Activated T-helper 1 cell treated with anti-CD3 and anti-CD28 coated beads, Interleukin-12 subunit alpha, Interleukin-12 subunit beta, Interleukin-2, Interleukin-4 antibody, amounts not matched to agents 30 ng/mL and 10 ng/mL and 1 ng/mL, durations not matched to agents 14 hours and 24 hours and 36 hours (primary cell): Measurements from ENCODE around the gene ERP27. TPM values are rescaled to one million over a fixed set of nuclear protein-coding genes. Genes with fewer than 3 reads are reported as not detected.

Experiments
- DNase-seq: peaks from one replicate; pipeline ENCODE4 v3.0.0; 2021; ENCODE audit warnings: low spot score
- H3K27ac Mint-ChIP-seq: one replicate; pipeline ENCODE4 v1.8.0; 2021; ENCODE audit warnings: mild to moderate bottlenecking, mixed read lengths
- H3K27me3 Mint-ChIP-seq: one replicate; pipeline ENCODE4 v1.8.0; 2022; ENCODE audit warnings: mild to moderate bottlenecking, moderate library complexity, mixed read lengths; ENCODE audit not compliant: insufficient read depth
- H3K36me3 Mint-ChIP-seq: one replicate; pipeline ENCODE4 v1.8.0; 2021; ENCODE audit warnings: low read depth, mixed read lengths
- H3K4me1 Mint-ChIP-seq: one replicate; pipeline ENCODE4 v1.8.0; 2021; ENCODE audit warnings: low read depth, mixed read lengths
- H3K4me3 Mint-ChIP-seq: one replicate; pipeline ENCODE4 v1.8.0; 2021; ENCODE audit warnings: mild to moderate bottlenecking, moderate library complexity, mixed read lengths
- H3K9me3 Mint-ChIP-seq: one replicate; pipeline ENCODE4 v1.8.0; 2021; ENCODE audit warnings: mixed read lengths
- intact Hi-C: fragments of 100-400 bp; cut with micrococcal nuclease; formaldehyde crosslinking; loops from one replicate; pipeline ENCODE4 v1.15.1; 2024
- total RNA-seq: library from RNA; stranded (reverse); gene quantifications from 2 replicates; pipeline ENCODE4 v1.2.3, GENCODE V29; 2022

The ERP27 gene
- total RNA-seq, 1 donor from 2014 or later: 2.2 TPM

DNA sequence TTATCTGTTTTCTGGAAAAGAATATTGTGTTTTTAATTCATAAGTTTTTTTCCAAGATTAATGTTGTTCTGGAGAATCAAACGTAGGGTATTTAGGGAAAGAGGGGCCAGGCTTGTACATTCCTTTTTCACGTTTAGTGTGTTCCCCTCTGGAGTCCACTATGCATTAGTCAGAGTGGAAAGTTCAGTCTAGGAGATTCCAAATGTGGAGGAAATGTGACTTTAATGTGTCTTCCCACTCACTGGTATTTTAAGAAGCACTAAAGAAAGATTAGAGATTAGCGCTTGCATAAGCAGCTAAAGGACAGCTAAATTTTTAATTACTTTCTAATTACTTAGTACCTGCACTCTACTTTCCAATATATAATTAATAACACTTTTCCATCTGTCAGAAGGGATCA is 30.1 kb upstream of the ERP27 start:
- peaks cover 2% of the 10 kb centered on the region for H3K36me3 Mint-ChIP-seq
- intact Hi-C loops: loop anchor here (10.0 kb wide), 1 partner anchor 816 kb away; the partner anchor contains the start of gene EPS8
- no peaks in the 10 kb centered on the region for H3K27me3 Mint-ChIP-seq
- peaks cover 29% of the 10 kb centered on the region for H3K4me1 Mint-ChIP-seq
- DNase-seq: no peak
- no peaks in the 10 kb centered on the region for H3K9me3 Mint-ChIP-seq
- no peak overlapping the region for H3K27ac Mint-ChIP-seq
- no peak overlapping the region for H3K4me3 Mint-ChIP-seq

DNA sequence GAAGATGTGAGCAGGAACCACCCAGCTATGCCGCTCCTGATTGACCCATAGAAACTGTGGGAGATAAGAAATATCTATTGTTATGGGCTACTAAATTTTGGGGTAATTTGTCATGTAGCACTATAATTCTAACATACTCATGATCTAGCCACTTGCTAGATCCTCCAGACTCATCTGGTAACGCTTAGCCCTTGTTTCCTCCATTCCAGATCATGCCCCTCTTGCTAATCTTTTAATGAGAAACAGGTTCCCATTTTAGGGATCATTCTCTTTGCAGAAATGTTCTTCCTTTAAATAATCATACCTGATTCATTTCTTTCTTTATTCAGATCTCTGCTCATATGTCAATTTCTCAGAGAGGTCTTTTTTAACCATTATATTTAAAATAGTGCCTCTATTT is 26.9 kb upstream of the ERP27 start:
- intact Hi-C loops: loop anchor here (10.0 kb wide), 1 partner anchor 820 kb away; the partner anchor contains the start of gene EPS8
- H3K4me1 Mint-ChIP-seq: peaks cover 31% of the 10 kb centered on the region
- H3K4me3 Mint-ChIP-seq: no peak overlapping the region
- H3K9me3 Mint-ChIP-seq: no peaks in the 10 kb centered on the region
- no peak overlapping the region for H3K27ac Mint-ChIP-seq
- H3K36me3 Mint-ChIP-seq: peaks cover 3% of the 10 kb centered on the region
- DNase-seq: no peak
- no peaks in the 10 kb centered on the region for H3K27me3 Mint-ChIP-seq

- H3K27ac Mint-ChIP-seq: no peak overlapping the region
- H3K4me1 Mint-ChIP-seq: peaks cover 32% of the 10 kb centered on the region
- H3K36me3 Mint-ChIP-seq: peaks cover 6% of the 10 kb centered on the region
- intact Hi-C loops: loop anchor here (5.0 to 10.0 kb wide), 5 partner anchors 572 to 918 kb away; partner anchors contain the start of genes EPS8 and STRAP
- H3K27me3 Mint-ChIP-seq: no peaks in the 10 kb centered on the region
- no peaks in the 10 kb centered on the region for H3K9me3 Mint-ChIP-seq
- no peak for DNase-seq
- H3K4me3 Mint-ChIP-seq: no peak overlapping the region
These were observed 26.1 kb upstream of the ERP27 start for GRCh38 chr12:14964406-14964805.

GRCh38 chr12:14963520-14963919 is 25.2 kb upstream of the ERP27 start:
- H3K27me3 Mint-ChIP-seq: no peaks in the 10 kb centered on the region
- peaks cover 11% of the 10 kb centered on the region for H3K36me3 Mint-ChIP-seq
- H3K9me3 Mint-ChIP-seq: no peaks in the 10 kb centered on the region
- H3K27ac Mint-ChIP-seq: peak overlapping the region; percentile 80
- DNase-seq: no peak
- intact Hi-C loops: loop anchor here (2.0 to 10.0 kb wide), 6 partner anchors 15 to 919 kb away; partner anchors contain the start of genes EPS8 and STRAP
- peaks cover 41% of the 10 kb centered on the region for H3K4me1 Mint-ChIP-seq
- H3K4me3 Mint-ChIP-seq: peak overlapping the region; percentile 6

GRCh38 chr12:14962797-14963196 is 24.5 kb upstream of the ERP27 start:
- intact Hi-C loops: loop anchor here (2.0 to 10.0 kb wide), 6 partner anchors 16 to 920 kb away; partner anchors contain the start of genes EPS8 and STRAP
- H3K4me3 Mint-ChIP-seq: peak overlapping the region; percentile 97
- peak overlapping the region; percentile 97 for H3K27ac Mint-ChIP-seq
- no peaks in the 10 kb centered on the region for H3K9me3 Mint-ChIP-seq
- H3K4me1 Mint-ChIP-seq: peaks cover 48% of the 10 kb centered on the region
- H3K27me3 Mint-ChIP-seq: no peaks in the 10 kb centered on the region
- DNase-seq: no peak
- H3K36me3 Mint-ChIP-seq: peaks cover 18% of the 10 kb centered on the region

GRCh38 chr12:14962153-14962539 is 23.8 kb upstream of the ERP27 start:
- H3K4me3 Mint-ChIP-seq: peak overlapping the region; percentile 97
- H3K36me3 Mint-ChIP-seq: peaks cover 21% of the 10 kb centered on the region
- intact Hi-C loops: loop anchor here (2.0 to 10.0 kb wide), 6 partner anchors 17 to 920 kb away; partner anchors contain the start of genes EPS8 and STRAP
- no peaks in the 10 kb centered on the region for H3K27me3 Mint-ChIP-seq
- H3K27ac Mint-ChIP-seq: peak overlapping the region; percentile 97
- H3K4me1 Mint-ChIP-seq: peaks cover 55% of the 10 kb centered on the region
- DNase-seq: no peak
- no peaks in the 10 kb centered on the region for H3K9me3 Mint-ChIP-seq

GRCh38 chr12:14961466-14962152 is 23.3 kb upstream of the ERP27 start, which contains the start of gene ARHGDIB:
ARHGDIB (minus strand) TSS chr12:14961601; CDS start chr12:14950712, 10,889 bp downstream.
- peak; percentile 74 for DNase-seq
- peaks cover 60% of the 10 kb centered on the region for H3K4me1 Mint-ChIP-seq
- intact Hi-C loops: loop anchor here (1.0 to 10.0 kb wide), 13 partner anchors 9 to 921 kb away; partner anchors contain the start of genes C12orf60, EPS8, STRAP and WBP11
- H3K36me3 Mint-ChIP-seq: peaks cover 21% of the 10 kb centered on the region
- H3K27me3 Mint-ChIP-seq: no peaks in the 10 kb centered on the region
- H3K27ac Mint-ChIP-seq: peak within 1 kb of the TSS; percentile 97
- H3K4me3 Mint-ChIP-seq: peak within 1 kb of the TSS; percentile 97
- H3K9me3 Mint-ChIP-seq: no peaks in the 10 kb centered on the region

- Mint-ChIP-seq H3K4me3 (peak overlapping the region; percentile 97), H3K9me3 (no peaks in the 10 kb centered on the region), H3K27me3 (no peaks in the 10 kb centered on the region), H3K27ac (peak overlapping the region; percentile 97), H3K4me1 (peaks cover 68% of the 10 kb centered on the region), H3K36me3 (peaks cover 21% of the 10 kb centered on the region)
- intact Hi-C loops: loop anchor here (1.0 to 10.0 kb wide), 12 partner anchors 9 to 921 kb away; partner anchors contain the start of genes C12orf60, EPS8, STRAP and WBP11
- DNase-seq: peak; percentile 34
These were observed 22.5 kb upstream of the ERP27 start for GRCh38 chr12:14960548-14961465.

DNA sequence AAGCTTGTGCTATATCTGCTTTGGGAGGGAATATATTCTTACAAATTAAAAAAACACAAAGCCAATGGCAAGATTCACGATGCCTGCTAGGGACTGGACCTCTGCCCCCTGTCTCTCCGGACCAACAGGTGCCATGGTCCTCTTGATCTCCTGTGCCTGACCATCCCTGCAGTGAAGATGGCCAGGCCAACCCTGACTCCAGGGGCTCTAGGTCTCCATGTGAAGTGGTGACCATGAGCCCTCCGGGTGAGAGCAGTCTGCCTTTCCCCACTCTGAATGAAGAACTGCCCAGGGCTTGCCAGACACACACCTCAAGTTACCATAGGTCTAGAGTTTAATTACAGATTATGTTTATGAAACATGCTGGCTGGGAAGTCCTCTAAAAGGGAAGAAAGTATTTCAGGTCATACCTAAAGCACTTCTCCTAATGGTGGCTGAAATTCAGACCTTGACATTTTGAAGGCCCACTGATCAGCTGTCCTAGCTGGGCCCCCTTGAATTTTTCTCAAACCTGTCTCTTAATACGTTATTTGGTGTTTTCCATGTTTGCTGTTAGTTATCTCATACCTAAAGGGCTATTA is 21.7 kb upstream of the ERP27 start:
- no peak for DNase-seq
- H3K27me3 Mint-ChIP-seq: no peaks in the 10 kb centered on the region
- H3K4me1 Mint-ChIP-seq: peaks cover 67% of the 10 kb centered on the region
- H3K27ac Mint-ChIP-seq: peak overlapping the region; percentile 97
- H3K36me3 Mint-ChIP-seq: peaks cover 21% of the 10 kb centered on the region
- peak overlapping the region; percentile 97 for H3K4me3 Mint-ChIP-seq
- intact Hi-C loops: loop anchor here (2.0 to 10.0 kb wide), 9 partner anchors 35 to 922 kb away; partner anchors contain the start of genes ATF7IP, EPS8 and STRAP
- H3K9me3 Mint-ChIP-seq: no peaks in the 10 kb centered on the region

GRCh38 chr12:14959463-14959862 is 21.1 kb upstream of the ERP27 start:
- Mint-ChIP-seq H3K27ac (peak overlapping the region; percentile 97), H3K27me3 (no peaks in the 10 kb centered on the region), H3K4me3 (peak overlapping the region; percentile 97), H3K4me1 (peaks cover 66% of the 10 kb centered on the region), H3K36me3 (peaks cover 19% of the 10 kb centered on the region), H3K9me3 (no peaks in the 10 kb centered on the region)
- no peak for DNase-seq
- intact Hi-C loops: loop anchor here (5.0 kb wide), 1 partner anchor 592 kb away; the partner anchor contains the start of gene ATF7IP

- Mint-ChIP-seq H3K4me1 (peaks cover 69% of the 10 kb centered on the region), H3K4me3 (peak overlapping the region; percentile 97), H3K9me3 (no peaks in the 10 kb centered on the region), H3K27me3 (no peaks in the 10 kb centered on the region), H3K36me3 (peaks cover 19% of the 10 kb centered on the region), H3K27ac (peak overlapping the region; percentile 97)
- intact Hi-C loops: loop anchor here (5.0 kb wide), 1 partner anchor 592 kb away; the partner anchor contains the start of gene ATF7IP
- DNase-seq: no peak
These were observed 20.7 kb upstream of the ERP27 start for GRCh38 chr12:14959126-14959440.
